Activated CD4-positive, alpha-beta T cell treated with anti-CD3 and anti-CD28 coated beads, Interleukin-10, Interleukin-2, amounts not matched to agents 100 ng/mL and 50 ng/mL, durations not matched to agents 16 hours and 8 hours (primary cell): ENCODE data around the gene DSCAM.
"Not testable (repeated sequence)": the region's sequence is repeated elsewhere in the genome, so short reads cannot be mapped to it uniquely, and the experiment has no call there.

ENCODE experiments used
- DNase-seq: peaks from one replicate; pipeline ENCODE4 v3.0.0-alpha.2; 2020

The DSCAM gene

GRCh38 chr21:40074198-40074597, 772.8 kb downstream of the DSCAM start:
- no peak for DNase-seq

- no peak for DNase-seq
Observed at GRCh38 chr21:40073642-40074041, 773.3 kb downstream of the DSCAM start.

GRCh38 chr21:40070871-40071270, 776.1 kb downstream of the DSCAM start:
- no peak for DNase-seq

GRCh38 chr21:40067751-40068150, 779.2 kb downstream of the DSCAM start:
- DNase-seq: no peak

GRCh38 chr21:40066221-40066620, 780.7 kb downstream of the DSCAM start:
- DNase-seq: no peak

GRCh38 chr21:40060083-40060677, 786.8 kb downstream of the DSCAM start:
- DNase-seq: no peak

- no peak for DNase-seq
Observed at GRCh38 chr21:40057331-40057730, 789.6 kb downstream of the DSCAM start.

- DNase-seq: no peak
Observed at GRCh38 chr21:40056031-40056430, 790.9 kb downstream of the DSCAM start.

- DNase-seq: no peak
Observed at GRCh38 chr21:40054403-40054802, 792.6 kb downstream of the DSCAM start.

- no peak for DNase-seq
Observed at GRCh38 chr21:40053007-40053406, 794.0 kb downstream of the DSCAM start.

GRCh38 chr21:40052276-40052675, 794.7 kb downstream of the DSCAM start:
- no peak for DNase-seq

- DNase-seq: no peak
Observed at GRCh38 chr21:40051801-40052200, 795.2 kb downstream of the DSCAM start.

GRCh38 chr21:40049931-40050290, 797.0 kb downstream of the DSCAM start:
- no peak for DNase-seq

GRCh38 chr21:40049031-40049930, 797.7 kb downstream of the DSCAM start:
- no peak for DNase-seq

GRCh38 chr21:40047993-40048730, 798.8 kb downstream of the DSCAM start:
- DNase-seq: no peak

- no peak for DNase-seq
Observed at GRCh38 chr21:40047211-40047610, 799.7 kb downstream of the DSCAM start.

GRCh38 chr21:40043866-40044265, 803.1 kb downstream of the DSCAM start:
- no peak for DNase-seq

- no peak for DNase-seq
Observed at GRCh38 chr21:40043423-40043822, 803.5 kb downstream of the DSCAM start.

GRCh38 chr21:40041446-40041845, 805.5 kb downstream of the DSCAM start:
- DNase-seq: no peak

- not testable (repeated sequence) for DNase-seq
Observed at GRCh38 chr21:40033156-40033782, 813.7 kb downstream of the DSCAM start.

GRCh38 chr21:40029888-40030287, 817.1 kb downstream of the DSCAM start:
- DNase-seq: no peak

- not testable (repeated sequence) for DNase-seq
Observed at GRCh38 chr21:40028393-40028792, 818.6 kb downstream of the DSCAM start.
